DMS153 treated with DMSO at 0.1 percent for 48 hours (cell line): ENCODE data around the gene ELOB.

Experiments
- DNase-seq: peaks from one replicate; lab custom pipeline; 2025; ENCODE audit not compliant: unreplicated experiment; lab: John Stamatoyannopoulos, UW

ELOB gene

DNA sequence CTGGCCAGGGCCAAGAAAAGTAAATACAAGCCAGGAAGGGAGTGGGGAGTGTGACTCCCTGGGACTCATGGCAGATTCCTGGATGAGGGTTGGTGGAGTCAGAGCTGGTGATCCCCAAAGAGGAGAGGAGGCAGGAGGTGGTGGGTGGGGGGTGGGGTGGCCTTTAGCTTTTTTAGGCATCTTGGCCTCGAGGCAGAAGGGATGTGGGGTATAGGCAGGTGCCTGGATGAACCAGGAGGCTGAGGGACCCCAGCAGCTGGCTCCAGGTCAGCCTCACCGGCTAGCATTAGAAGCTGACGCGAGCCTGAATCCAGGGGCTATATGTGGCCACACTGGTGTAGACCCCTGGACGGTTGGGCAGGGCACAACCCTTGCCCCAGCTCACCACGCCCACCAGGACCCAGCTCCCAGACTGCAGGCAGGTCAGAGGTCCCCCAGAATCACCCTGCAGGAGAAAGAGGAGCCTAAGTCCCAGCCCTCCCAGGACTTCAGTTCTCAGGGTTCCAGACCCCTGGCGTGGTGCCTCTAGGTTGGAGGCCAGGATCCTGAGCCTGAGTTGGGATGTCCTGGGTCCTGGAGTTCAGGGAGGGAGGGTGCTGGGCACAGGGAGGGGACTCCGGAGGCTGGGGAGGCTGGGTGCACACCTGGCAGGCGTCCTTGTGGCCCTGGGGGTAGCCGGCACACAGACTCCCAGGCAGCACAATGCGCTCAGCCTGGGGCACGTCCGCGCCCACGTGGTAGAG is 7.4 kb upstream of the ELOB start:
- no peak for DNase-seq

DNA sequence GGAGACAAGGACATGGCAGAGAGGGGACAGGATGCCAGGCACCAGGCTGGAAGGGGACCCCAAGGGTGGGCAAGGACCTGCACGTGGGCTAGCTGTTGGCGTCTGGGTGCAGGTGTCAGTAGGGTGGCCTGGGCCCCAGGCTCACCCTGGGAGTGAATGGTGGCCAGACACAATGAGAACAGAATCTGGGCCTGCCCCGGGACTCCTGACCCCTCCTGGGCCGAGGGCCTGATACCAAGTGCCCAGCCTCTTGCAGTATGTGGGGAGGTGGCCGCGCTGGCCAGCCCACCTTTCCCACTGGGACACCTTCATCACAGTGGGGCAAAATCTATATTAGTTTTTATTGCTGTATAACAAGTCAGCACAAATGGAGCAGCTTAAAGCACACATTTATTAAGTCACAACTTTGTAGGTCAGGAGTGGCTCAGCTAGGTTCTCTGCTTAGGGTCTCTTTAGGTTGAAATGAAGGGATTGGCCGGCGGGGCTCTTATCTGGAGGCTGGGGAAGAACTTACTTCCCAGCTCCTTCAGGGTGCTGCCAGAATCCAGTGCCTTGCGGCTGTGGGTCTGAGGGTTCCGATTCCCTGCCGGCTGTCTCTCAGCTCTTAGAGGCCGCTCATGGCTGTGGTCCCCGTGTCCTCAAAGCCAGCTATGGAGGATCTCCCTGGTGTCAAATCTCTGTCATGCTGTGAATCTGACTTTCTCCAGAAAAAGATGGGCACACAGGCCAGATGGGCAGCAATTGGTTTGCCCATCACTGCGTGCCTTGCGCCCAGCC is 6.7 kb upstream of the ELOB start:
- no peak for DNase-seq

DNA sequence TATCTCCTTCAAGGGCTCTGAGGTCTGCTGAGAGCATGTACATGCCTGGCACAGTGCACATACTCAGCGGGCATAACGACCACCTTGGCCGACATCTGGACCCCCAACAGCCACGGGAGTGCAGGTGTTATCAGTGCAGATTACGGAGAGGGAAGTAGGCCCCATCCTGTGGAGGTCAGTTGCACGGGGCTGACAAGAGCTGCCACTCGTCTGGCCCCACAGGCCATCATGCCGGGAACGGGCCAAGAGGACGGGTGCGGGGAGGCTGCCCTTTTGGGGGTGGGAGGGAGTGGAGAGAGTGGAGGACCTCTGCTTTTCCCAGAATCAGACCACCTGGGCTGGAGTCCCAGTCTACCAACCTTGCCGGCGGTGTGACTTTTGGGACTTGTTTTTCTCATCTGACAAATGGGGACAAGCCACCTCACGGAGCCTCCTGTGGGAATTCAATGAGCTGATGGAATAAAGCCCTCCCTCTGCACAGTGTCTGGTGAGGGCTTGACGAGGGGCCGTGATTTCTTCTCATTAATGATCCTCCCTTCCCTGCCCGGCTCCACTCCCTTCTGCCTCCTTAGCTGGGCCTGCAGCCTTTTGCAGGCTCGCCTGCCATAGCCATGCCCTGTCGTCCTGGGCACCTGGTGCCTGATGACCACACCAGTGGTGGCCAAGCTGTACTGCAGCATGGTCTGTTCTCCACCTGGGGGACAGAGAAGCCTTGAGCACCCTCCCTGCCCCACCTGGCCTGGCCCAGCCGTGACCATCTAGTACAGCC is 5.7 kb upstream of the ELOB start:
- DNase-seq: no peak

DNA sequence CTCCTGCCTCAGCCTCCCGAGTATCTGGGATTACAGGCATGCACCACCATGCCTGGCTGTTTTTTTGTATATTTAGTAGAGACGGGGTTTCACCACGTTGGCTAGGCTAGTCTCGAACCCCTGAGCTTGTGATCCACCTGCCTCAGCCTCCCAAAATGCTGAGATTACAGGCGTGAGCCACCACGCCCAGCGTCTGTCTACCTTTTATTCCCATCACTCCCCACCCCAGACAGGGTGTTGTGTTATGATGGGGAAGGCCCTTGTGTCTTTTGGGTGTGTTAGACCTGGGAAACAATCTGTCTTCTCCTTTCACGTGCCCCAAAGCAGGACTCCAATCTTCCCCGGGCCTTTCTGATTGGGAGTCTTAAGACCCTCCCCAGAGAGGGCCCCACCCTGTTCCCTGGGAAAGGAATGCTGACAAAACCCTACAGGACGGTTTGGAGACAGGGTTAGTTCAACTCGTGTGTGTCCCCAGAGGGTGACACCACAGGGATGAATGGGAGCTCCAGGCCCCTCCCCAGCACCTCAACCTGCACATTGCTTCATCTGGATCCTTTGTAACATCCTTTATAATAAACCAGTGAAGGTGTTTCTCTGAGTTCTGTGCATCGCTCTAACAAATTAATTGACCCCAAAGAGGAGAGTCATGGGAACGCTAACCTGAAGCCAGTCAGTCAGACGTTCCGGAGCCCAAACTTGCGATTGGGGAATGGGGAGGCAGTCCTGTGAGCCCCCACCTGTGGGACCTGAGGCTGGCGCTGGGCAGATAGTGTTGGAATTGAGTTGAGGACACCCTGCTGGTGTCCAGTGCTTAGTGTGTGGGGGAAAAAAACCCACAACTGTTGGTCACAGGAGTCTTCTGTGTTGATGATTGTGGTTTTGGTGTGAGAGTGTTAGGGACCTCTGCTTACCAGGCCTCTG is 3.2 kb upstream of the ELOB start:
- DNase-seq: no peak

DNA sequence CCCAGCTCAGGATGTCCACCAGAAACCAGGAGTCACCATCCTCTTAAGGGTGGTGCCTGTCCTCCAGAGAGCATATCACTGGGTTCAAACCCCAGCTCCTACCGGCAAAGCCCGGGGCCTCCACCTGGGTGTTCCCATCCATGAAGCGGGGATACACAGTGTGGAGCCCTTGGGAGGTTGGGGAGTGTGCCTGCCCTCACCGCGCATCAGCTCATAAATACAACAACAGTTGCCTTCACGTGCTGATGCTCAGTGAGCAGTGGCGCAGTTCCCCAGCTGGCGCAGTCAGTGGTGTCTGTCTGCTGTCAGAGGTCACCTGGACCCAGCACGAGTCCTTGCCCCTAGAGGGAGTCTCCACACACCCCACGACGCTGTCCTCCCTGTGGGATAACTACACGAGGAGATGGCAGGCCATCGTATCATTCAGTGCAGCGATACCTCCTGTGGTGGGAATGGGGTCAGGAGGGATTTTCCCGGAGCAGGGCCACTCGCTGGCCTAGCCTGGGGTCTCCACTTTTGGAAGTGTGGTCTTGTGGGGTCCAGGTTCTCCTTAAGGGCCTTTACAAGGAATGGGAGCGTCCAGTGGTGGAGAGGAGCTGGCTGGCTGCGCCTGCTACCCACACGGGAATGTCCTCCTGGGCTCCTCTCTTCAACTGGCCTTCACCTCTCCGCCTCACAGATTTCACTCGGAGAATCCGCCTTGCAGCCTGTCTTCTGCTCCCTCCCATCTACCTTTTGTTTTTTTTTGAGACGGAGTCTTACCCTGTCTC is 2.3 kb upstream of the ELOB start:
- DNase-seq: no peak

DNA sequence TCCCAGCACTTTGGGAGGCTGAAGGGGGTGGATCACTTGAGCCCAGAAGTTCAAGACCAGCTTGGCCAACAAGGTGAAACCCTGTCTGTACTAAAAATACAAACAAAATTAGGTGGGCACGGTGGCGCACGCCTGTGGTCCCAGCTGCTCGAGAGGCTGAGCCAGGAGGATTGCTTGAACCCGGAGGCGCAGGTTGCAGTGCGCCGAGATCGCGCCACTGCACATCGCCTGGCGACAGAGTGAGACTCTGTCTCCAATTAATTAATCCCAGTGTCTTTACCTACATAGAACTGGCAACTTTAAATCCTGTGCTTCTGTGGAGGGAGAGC is 1.5 kb upstream of the ELOB start:
- DNase-seq: no peak

DNA sequence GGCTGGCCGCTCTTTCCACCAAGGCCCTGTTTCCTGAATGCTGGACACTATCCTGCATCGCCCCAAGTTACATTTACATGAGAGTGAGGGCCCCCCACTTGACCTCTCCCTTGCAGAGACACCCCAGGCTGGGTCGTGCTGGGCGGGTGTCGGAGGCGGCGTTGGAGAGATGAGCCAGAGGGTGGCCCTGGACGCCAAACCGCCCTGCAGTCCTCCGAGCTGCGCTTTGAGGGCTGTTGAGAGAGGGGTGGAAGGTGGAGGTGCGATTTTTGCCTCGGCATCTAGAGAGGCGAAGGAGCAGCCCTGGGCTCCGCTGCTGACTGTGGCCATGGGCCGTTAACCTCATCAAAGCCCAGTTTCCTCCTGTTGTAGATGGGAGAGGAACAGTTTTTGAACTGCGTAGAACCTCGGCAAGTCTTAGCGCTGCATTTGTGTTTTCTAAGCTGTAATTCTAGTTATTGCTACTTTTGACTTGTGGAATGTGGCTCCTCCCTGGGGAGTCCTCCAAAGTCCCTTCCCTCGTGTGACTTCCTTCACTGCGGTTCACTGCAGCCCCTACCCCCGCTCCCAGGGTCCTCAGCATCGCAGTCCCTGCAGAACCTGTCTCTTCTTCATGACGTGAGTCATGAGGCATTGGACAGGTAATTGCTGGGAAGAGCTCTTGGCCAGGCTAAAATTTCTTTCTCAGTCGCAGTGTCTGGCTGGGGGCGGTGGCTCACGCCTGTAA is 986 bp upstream of the ELOB start:
- DNase-seq: no peak

DNA sequence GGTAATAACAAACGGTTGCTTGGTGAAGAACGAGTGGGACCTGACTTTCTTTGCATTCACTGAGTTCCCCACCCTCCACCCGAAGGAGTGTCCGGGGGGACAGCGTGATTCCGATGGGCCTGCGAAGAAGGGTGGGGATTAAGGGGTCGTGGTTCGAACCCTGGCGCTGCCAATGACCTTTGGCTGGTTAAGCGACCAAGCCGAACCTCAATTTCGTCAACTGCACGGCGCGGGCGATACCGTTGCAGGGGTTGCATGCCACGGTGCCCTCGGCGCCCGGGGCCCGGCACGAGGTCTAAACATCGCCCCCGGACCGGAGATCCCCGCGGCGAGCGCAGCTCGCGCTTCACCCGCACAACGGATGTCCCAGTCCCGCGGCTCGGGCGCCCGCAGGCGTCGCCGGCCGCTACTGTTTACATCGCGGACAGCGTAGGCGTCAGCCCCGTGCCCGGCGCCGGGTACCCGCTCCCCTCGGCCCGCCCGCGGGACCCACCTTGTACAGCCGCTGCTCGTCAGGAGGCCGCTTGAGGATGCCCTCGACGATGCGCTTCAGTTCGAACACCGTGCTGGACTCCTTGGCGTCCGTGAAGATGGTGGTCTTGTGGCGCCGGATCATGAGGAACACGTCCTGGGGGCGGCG is 460 bp downstream of the ELOB start:
- no peak for DNase-seq

DNA sequence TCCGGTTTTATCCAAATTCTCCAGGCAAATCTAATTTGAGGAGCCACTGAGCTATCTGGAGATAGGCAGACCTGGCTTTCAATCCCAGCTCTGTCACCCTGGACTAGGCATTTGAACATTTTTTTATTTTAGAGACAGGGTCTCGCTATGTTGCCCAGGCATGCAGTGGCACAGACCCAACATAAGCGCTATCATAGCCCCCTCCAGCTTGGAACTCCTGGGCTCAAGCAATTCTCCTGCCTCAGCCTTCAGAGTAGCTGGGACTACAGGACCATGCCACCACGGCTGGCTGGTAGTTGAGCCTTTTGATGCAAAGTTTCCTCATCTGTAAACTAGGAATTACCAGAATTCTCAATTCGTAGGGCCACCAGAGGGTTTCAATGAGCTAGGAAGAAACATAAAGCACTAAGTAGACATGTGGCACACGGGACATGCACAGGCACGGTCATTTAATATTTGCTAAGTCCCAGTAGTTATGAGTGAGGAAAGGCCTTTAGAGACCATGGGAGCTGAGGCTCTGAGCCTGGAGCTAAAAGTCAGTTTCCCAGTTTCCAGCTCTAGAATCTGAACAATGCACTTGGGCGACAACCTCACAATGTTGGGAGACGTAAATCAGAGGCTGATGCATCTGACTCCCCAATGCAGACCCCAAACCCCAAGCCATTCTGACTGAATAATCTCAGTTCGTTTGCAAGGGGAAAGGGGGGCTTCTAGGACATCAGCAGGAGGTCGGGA is 1.1 kb downstream of the ELOB start:
- no peak for DNase-seq

DNA sequence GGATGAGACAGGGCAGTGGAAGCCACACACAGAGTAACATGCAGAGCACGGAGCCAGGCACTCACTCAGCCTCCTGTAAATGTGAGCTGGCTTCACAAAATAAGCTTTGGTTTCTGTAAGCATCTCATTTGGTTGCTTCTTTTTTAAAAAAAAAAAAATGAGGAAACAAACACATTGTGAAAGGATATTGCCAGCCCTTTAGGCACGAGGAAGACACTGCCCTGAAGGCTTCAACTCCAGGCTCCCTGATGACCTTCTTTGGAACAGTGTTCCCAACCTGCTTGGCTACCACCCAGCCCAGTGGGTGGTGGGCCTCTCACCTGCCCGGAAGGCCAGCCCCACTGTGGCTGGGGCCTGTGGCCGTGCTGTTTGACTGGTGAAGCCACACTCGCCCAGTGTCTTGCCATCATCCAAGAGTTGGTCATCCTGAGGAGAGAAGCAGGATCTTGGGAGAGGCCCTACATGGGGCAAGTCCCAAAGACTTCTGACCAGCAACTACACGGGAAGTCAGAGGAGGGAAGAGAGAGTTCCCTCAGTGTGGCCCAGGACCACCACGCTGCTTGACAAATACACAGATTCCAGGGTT is 1.9 kb downstream of the ELOB start:
- DNase-seq: no peak

DNA sequence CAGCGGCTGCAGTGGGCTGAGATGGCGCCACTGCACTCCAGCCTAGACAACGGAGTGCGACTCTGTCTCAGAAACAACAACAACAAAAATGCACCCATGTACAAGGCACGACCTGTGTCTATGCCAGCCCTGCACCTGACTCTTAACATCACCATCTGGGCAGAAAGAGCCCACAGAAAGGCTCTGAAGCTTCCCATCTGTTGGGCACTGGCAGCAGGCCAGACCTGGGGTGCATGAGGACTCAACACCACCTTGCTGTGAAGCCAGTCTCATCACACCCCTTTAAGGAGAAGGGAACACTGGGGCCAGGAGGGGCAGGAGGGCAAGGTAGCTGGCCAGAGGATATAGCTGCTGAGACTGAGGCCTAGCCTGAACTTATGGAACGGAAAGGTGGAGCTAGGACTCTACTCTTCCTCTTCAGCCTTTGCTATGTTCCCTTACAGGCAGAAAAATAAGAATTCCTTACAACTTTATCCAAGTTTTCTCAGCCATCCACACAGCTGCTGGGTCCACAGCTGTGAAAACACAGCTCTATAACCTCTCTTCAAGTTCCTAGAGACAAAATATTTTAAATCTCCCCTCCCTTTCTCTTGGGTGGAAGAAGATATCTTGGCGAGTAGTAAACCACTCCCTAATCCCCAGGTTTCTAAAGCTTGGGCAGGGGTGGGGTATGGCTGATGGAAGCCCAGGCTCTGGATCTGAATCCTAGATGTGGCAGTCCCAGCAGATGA is 2.8 kb downstream of the ELOB start:
- DNase-seq: no peak

DNA sequence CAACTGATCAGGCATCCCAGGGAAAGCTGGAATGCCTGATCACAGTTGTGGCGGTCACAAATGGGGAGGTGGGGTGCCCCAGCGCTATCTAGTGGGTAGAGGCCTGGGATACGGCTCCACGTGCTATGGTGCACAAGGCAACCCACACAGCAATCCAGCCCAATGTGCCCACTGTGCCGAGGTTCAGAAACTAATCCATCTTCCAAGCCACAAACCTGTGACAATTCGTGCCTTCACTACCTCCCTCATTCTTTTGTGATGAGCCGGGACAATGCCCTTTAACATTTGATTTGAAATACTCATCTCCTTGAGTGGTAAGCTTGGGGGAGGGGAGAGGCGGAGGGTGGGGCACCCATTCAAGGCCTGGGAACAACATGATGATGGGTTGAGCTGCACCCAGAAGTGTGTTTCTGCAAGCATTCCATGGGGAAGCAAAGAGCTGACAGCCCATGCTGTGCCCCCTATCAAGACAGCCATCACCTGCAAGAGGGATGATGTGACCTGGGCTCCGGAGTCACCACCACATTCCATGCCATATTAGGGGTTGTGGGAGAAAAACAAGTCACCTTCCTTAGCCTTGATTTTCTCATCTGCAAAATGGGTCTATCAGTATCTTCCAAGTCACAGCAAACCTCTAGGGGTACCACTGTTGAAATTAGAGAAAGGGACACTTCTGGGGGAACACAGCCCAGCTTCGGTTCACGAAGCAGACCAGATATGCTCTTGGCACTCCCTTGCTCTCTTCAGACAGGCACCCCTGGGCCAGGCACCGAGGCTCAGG is 3.7 kb downstream of the ELOB start:
- no peak for DNase-seq

DNA sequence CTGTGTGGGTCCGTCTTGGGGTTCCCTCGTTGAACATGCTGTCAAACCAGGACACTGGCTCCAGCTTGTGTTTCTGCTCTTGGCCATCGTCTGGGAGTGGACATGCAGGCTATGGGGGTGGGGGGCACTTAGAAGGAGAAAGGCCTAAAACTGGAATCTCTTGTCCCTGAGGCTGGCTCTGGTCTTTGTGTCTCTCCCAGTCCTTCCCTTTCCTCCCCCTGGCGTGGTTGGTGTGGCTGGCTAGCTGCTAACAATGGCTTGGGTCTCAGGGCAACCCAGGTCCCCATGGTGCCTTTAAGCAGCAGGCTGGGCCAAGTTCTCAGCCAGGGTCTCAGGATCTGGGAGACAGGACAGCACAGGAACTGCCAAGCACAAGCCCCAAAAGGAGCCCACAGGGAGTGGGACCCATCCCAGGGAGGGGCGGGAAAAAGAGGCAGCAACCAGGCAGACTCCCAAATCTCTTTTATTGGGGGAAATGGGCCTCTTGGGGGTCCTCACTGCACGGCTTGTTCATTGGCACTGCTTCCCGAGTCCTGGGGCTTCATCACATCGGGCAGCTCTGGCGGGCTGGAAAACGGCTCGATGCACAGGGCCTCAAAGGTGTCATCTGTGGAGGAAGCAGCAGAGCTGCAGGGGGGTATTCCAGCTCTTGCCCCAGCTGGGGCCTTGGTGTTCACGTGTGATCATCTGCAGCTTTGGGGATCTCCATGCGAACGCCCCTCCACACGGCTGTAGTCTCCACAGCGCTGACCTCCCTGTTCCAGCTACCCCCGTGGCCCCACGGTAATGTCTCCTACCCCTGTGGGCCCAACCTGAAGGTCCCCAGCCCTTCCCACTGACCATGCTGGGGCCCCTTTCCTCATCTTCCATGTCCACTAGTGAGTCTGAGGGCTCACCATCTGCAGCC is 5.3 kb downstream of the ELOB start:
- DNase-seq: no peak

DNA sequence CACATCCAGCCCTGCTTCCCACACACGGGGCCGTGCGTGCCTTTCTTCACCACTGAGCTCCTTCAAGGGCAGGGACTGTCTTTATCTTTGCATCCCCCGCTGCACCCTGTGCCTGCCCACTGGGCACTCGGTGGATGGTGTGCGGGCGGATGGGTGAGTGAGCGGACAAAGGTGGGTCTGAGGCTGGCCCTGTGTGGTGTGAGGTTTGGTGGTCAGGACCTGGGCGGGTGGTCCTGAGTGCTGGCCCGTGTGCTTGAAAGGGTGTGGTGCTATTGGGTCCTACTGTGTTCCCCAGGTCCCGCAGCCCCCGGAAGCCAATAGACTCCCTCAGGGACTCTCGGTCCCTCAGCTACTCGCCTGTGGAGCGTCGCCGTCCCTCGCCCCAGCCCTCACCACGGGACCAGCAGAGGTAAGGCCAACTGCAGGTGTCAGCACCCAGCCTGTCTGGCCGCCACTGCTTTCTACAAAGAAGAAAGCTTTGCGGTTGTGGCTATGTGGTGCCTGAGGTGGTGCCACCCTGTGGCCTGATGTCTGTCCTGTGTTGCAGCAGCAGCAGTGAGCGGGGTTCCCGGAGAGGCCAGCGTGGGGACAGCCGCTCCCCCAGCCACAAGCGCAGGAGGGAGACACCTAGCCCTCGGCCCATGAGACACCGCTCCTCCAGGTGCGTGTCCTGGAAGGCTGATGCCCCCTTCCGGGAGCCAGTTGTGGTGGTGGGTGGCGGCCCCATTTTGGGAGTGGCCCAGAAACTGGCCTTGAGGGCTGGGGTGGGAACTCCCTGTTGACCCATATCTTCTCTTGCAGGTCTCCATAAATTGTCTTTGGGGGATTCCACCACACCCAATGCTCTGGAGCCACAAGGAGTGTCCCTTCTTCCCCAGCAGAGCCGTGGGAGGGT is 6.8 kb downstream of the ELOB start:
- DNase-seq: no peak

DNA sequence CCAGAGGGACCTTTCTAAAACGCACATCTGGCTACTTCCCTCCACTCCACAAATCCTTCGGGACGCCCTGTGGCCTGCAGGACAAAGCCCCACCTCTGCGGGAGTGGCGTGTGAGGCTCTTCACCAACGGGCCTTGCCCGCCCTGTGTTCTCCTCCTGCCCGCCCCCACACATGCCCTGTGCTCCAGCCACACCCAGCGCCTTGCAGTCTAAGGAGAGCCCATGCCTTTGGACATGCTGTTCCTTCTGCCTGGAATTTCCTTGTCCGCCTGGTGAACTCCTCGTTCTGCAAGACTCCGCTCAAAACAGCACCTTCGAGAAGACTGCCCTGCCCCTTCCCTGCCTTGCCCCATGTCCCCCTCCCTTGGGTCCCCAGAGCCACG is 7.4 kb downstream of the ELOB start:
- no peak for DNase-seq
